SU-DHL-6 (cell line): Measurements from ENCODE around the gene ELMO1.

Source experiments
- H2AFZ ChIP-seq: fragments of 200-600 bp; sonication (generic); 2 replicates; pipeline ENCODE4 v1.6.1; 2014; ENCODE audit warnings: low read depth, mild to moderate bottlenecking, moderate library complexity, mixed read lengths, antibody characterized with exemption, low read length; ENCODE audit not compliant: severe bottlenecking
- H3F3A ChIP-seq: fragments of 200-600 bp; shearing (Covaris generic); 2 replicates; pipeline ENCODE4 v1.6.0; 2016; ENCODE audit warnings: antibody characterized with exemption, mild to moderate bottlenecking; ENCODE audit not compliant: insufficient read depth
- H3K27ac ChIP-seq: fragments of 200-600 bp; sonication (generic); 2 replicates; pipeline ENCODE4 v1.5.1; 2016; ENCODE audit warnings: low read depth, mild to moderate bottlenecking, low read length, moderate library complexity, mixed read lengths
- H3K27me3 ChIP-seq: fragments of 200-600 bp; sonication (generic), shearing (Covaris generic); 2 replicates; pipeline ENCODE4 v1.6.0; 2014; ENCODE audit warnings: mild to moderate bottlenecking, low read length
- H3K36me3 ChIP-seq: fragments of 200-600 bp; sonication (generic); 2 replicates; pipeline ENCODE4 v1.6.1; 2014; ENCODE audit warnings: mild to moderate bottlenecking, low read length, mixed read lengths
- H3K4me2 ChIP-seq: fragments of 300-600, 200-600 bp; shearing (Covaris generic), sonication (generic); 2 replicates; pipeline ENCODE4 v1.6.0; 2014; ENCODE audit warnings: low read length, low read depth, mild to moderate bottlenecking; ENCODE audit not compliant: poor library complexity, severe bottlenecking
- H3K4me3 ChIP-seq: fragments of 200-600 bp; sonication (generic); 2 replicates; pipeline ENCODE4 v1.5.1; 2014; ENCODE audit warnings: antibody characterized with exemption, low read length, mild to moderate bottlenecking, mixed read lengths; ENCODE audit not compliant: insufficient read depth, poor library complexity, severe bottlenecking
- H3K79me2 ChIP-seq: fragments of 200-600 bp; sonication (generic); 2 replicates; pipeline ENCODE4 v1.6.1; 2014; ENCODE audit warnings: mild to moderate bottlenecking, low read length, moderate library complexity; ENCODE audit not compliant: insufficient read depth
- H3K9ac ChIP-seq: fragments of 200-600 bp; sonication (generic); 2 replicates; pipeline ENCODE4 v1.7.0; 2014; ENCODE audit warnings: mild to moderate bottlenecking, low read length
- H3K9me2 ChIP-seq: fragments of 200-600 bp; sonication (generic); replicated peaks from 2 replicates; pipeline ENCODE4 v1.6.1; 2014; ENCODE audit warnings: low read length; ENCODE audit not compliant: insufficient read depth
- H3K9me3 ChIP-seq: fragments of 200-600 bp; sonication (generic); 2 replicates; pipeline ENCODE4 v1.6.1; 2014; ENCODE audit warnings: low read length, mixed read lengths; ENCODE audit not compliant: insufficient read depth
- H4K20me1 ChIP-seq: fragments of 200-600 bp; sonication (generic); 2 replicates; pipeline ENCODE4 v1.6.1; 2014; ENCODE audit warnings: low read depth, mild to moderate bottlenecking, antibody characterized with exemption, low read length, moderate library complexity, mixed read lengths
- CTCF ChIP-seq: fragments of 200-600 bp; sonication (generic); IDR thresholded peaks from one replicate; pipeline ENCODE4 v1.5.1; 2017; ENCODE audit warnings: antibody characterized with exemption, mild to moderate bottlenecking, low read length, moderate library complexity; ENCODE audit not compliant: insufficient read depth, poor library complexity, severe bottlenecking
- EZH2phosphoT487 ChIP-seq: fragments of 200-600 bp; sonication (generic), shearing (Covaris generic); conservative IDR thresholded peaks from 2 replicates; pipeline ENCODE4 v1.6.1; 2018; ENCODE audit warnings: mild to moderate bottlenecking, antibody characterized with exemption, low read length, moderate library complexity, mixed read lengths

Gene ELMO1

GRCh38 chr7:36986948-36987724, 461.5 kb downstream of the ELMO1 start:
- H3K4me3 ChIP-seq: no peak overlapping the region
- H3K27me3 ChIP-seq: no peaks in the 10 kb centered on the region
- TF ChIP-seq CTCF (peak; percentile 99), EZH2phosphoT487 (no peak)
- no peak overlapping the region for H3K9ac ChIP-seq
- H3K27ac ChIP-seq: no peak overlapping the region
- H3K36me3 ChIP-seq: no peaks in the 10 kb centered on the region
- no peak overlapping the region for H3K4me2 ChIP-seq
- H4K20me1 ChIP-seq: no peaks in the 10 kb centered on the region
- H3K79me2 ChIP-seq: no peaks in the 10 kb centered on the region
- H3K9me3 ChIP-seq: no peaks in the 10 kb centered on the region
- no peak overlapping the region for H2AFZ ChIP-seq
- H3K9me2 ChIP-seq: no peaks in the 10 kb centered on the region
- 0 out of 2 replicates have a peak, but pooled peaks cover 5% of the 10 kb centered on the region for H3F3A ChIP-seq

GRCh38 chr7:36986511-36986933, 462.1 kb downstream of the ELMO1 start:
- no peaks in the 10 kb centered on the region for H3K79me2 ChIP-seq
- TF ChIP-seq EZH2phosphoT487 (no peak), CTCF (no peak)
- no peaks in the 10 kb centered on the region for H4K20me1 ChIP-seq
- no peak overlapping the region for H3K27ac ChIP-seq
- H3K9me3 ChIP-seq: no peaks in the 10 kb centered on the region
- 0 out of 2 replicates have a peak, but pooled peaks cover 5% of the 10 kb centered on the region for H3F3A ChIP-seq
- H3K36me3 ChIP-seq: no peaks in the 10 kb centered on the region
- no peaks in the 10 kb centered on the region for H3K9me2 ChIP-seq
- no peak overlapping the region for H3K4me3 ChIP-seq
- H3K9ac ChIP-seq: no peak overlapping the region
- no peak overlapping the region for H2AFZ ChIP-seq
- no peak overlapping the region for H3K4me2 ChIP-seq
- H3K27me3 ChIP-seq: no peaks in the 10 kb centered on the region

- TF ChIP-seq EZH2phosphoT487 (no peak), CTCF (no peak)
- Histone ChIP-seq H2AFZ (no peak overlapping the region), H3K9ac (no peak overlapping the region), H3K9me3 (no peaks in the 10 kb centered on the region), H3K27me3 (no peaks in the 10 kb centered on the region), H3F3A (0 out of 2 replicates have a peak, but pooled peaks cover 5% of the 10 kb centered on the region), H3K27ac (no peak overlapping the region), H3K36me3 (no peaks in the 10 kb centered on the region), H3K79me2 (no peaks in the 10 kb centered on the region), H3K4me3 (no peak overlapping the region), H3K9me2 (no peaks in the 10 kb centered on the region), H3K4me2 (no peak overlapping the region), H4K20me1 (no peaks in the 10 kb centered on the region)
Measured at GRCh38 chr7:36985866-36986400, 462.7 kb downstream of the ELMO1 start.
